Measurements from ENCODE around the gene RAB17.

The RAB17 gene

DNA sequence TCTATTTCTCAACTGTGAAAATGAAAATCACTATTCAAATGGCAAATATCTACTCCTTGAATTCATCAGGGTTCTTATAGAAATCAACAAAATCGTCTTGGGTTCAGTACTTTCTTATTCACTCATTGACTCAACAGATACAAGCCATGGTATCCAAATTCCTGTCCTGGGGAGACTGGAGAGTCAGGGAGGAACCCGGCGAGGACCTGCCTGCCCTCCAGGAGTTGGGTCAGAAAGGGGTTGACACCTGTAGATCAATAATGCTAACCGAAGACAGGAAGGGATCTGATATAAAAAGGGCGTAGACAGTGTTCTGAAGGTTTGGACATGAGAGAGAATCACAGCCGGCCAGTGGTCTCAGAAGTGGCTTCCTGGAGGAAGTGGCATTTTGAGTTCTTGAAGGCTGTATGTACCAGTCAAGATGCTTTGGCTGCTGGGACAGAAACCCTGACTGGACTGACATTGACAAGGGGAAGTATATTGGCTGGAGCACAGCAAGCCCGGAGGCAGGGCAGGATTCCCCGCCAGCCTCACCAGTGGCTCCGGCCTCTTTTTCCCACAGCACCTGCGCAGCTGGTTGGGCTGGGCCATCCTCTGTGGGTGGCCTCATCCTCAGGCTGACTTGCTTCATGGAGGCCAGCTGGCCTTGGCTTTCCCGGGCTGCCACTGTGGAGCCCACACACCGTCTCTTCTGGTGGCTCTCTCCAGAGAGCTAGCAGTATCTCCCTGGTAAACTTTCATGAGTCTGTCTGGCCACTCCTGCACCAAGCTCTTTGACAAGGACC, 39.9 kb upstream of the RAB17 start:
- no peak for TF ChIP-seq EZH2phosphoT487 (IDR thresholded peaks at IDR 0.05; ENCODE audit: low read length)
- TF ChIP-seq CTCF (IDR thresholded peaks at IDR 0.05; ENCODE audit: low read length): no peak
- no peak for TF ChIP-seq EZH2 (optimal IDR thresholded peaks at IDR 0.05; ENCODE audit: low read depth, low read length)

DNA sequence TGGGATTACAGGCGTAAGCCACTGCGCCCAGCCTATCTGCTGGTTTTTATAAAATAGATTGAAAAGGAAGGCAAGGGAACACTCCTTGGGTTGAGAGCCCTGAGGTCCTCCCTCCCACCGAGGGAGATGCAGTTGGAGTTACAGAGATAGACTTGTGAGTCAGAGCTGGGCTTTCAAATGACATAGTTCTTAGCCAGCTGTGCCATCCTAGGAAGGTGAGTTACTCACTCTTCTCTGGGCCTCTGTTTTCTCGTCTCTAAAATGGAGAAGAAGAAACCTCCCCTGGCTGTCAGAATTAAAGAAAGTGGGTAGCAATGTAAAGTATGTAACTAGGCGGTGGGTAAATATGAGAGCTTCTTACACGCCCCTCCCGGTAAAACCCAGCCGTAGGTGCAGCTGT, 39.2 kb upstream of the RAB17 start:
- H3K9ac ChIP-seq (ENCODE audit: low read length): no peak overlapping the region
- no peak overlapping the region for H3K4me3 ChIP-seq (ENCODE audit: low read length)
- H2AFZ ChIP-seq (ENCODE audit: low read length): no peak overlapping the region
- no peaks in the 10 kb centered on the region for H3K9me3 ChIP-seq (replicated peaks; ENCODE audit: insufficient read depth, low read length)
- no peak for DNase-seq
- H3K4me1 ChIP-seq (ENCODE audit: low read length): peaks cover 13% of the 10 kb centered on the region
- H3K36me3 ChIP-seq (replicated peaks; ENCODE audit: insufficient read depth, low read length): no peaks in the 10 kb centered on the region
- no peak overlapping the region for H3K4me2 ChIP-seq (ENCODE audit: low read depth, low read length)
- TF ChIP-seq EZH2 (optimal IDR thresholded peaks at IDR 0.05; ENCODE audit: low read depth, low read length) (no peak), CTCF (IDR thresholded peaks at IDR 0.05; ENCODE audit: low read length) (no peak), EZH2phosphoT487 (IDR thresholded peaks at IDR 0.05; ENCODE audit: low read length) (no peak)
- no peak overlapping the region for H3K27ac ChIP-seq (ENCODE audit: low read length)
- no peaks in the 10 kb centered on the region for H3K9me2 ChIP-seq (replicated peaks; ENCODE audit: insufficient read depth, low read length)
- H3K27me3 ChIP-seq (replicated peaks; ENCODE audit: insufficient read depth, low read length): no peaks in the 10 kb centered on the region; the same call in 1 of the 2 replicates
- H3F3A ChIP-seq (ENCODE audit: insufficient read depth, low read length): no peaks in the 10 kb centered on the region
- no peaks in the 10 kb centered on the region for H3K79me2 ChIP-seq (ENCODE audit: low read length)
- H4K20me1 ChIP-seq (ENCODE audit: insufficient read depth, low read length): no peaks in the 10 kb centered on the region

More for the DNA sequence above, 39.9 kb upstream of the RAB17 start:
- no peak for DNase-seq
- Histone ChIP-seq H3K4me1 (ENCODE audit: low read length) (peaks cover 12% of the 10 kb centered on the region), H3F3A (ENCODE audit: insufficient read depth, low read length) (no peaks in the 10 kb centered on the region), H2AFZ (ENCODE audit: low read length) (no peak overlapping the region), H4K20me1 (ENCODE audit: insufficient read depth, low read length) (no peaks in the 10 kb centered on the region), H3K4me3 (ENCODE audit: low read length) (no peak overlapping the region), H3K9ac (ENCODE audit: low read length) (no peak overlapping the region), H3K27ac (ENCODE audit: low read length) (no peak overlapping the region), H3K79me2 (ENCODE audit: low read length) (no peaks in the 10 kb centered on the region), H3K4me2 (ENCODE audit: low read depth, low read length) (no peak overlapping the region), H3K36me3 (replicated peaks; ENCODE audit: insufficient read depth, low read length) (no peaks in the 10 kb centered on the region), H3K27me3 (replicated peaks; ENCODE audit: insufficient read depth, low read length) (no peaks in the 10 kb centered on the region; the same call in 1 of the 2 replicates), H3K9me2 (replicated peaks; ENCODE audit: insufficient read depth, low read length) (no peaks in the 10 kb centered on the region), H3K9me3 (replicated peaks; ENCODE audit: insufficient read depth, low read length) (no peaks in the 10 kb centered on the region)

DNA sequence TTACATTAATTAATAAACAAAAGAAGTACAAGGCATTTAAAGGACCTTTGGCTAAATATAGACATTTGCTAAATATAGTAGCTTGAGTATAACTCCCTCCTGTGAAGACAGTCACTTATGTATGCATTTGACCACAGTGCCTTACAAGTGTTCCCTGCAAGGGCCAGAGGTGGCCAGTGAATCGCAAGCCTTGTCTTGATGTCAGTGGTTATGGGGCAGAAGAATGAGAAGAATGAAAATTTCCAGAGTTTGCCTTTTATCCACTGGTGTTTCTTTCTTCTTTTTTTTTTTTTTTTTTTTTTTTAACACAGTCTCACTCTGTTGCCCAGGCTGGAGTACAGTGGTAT, 38.6 kb upstream of the RAB17 start:
- no peak for DNase-seq
- Histone ChIP-seq H3K36me3 (replicated peaks; ENCODE audit: insufficient read depth, low read length) (no peaks in the 10 kb centered on the region), H3K9me2 (replicated peaks; ENCODE audit: insufficient read depth, low read length) (no peaks in the 10 kb centered on the region), H3K4me1 (ENCODE audit: low read length) (peaks cover 13% of the 10 kb centered on the region), H3K9me3 (replicated peaks; ENCODE audit: insufficient read depth, low read length) (no peaks in the 10 kb centered on the region), H3F3A (ENCODE audit: insufficient read depth, low read length) (no peaks in the 10 kb centered on the region), H3K4me2 (ENCODE audit: low read depth, low read length) (no peak overlapping the region), H3K27me3 (replicated peaks; ENCODE audit: insufficient read depth, low read length) (no peaks in the 10 kb centered on the region; the same call in 1 of the 2 replicates), H3K9ac (ENCODE audit: low read length) (no peak overlapping the region), H3K4me3 (ENCODE audit: low read length) (no peak overlapping the region), H3K79me2 (ENCODE audit: low read length) (no peaks in the 10 kb centered on the region), H4K20me1 (ENCODE audit: insufficient read depth, low read length) (no peaks in the 10 kb centered on the region), H3K27ac (ENCODE audit: low read length) (no peak overlapping the region), H2AFZ (ENCODE audit: low read length) (no peak overlapping the region)
- no peak for TF ChIP-seq CTCF (IDR thresholded peaks at IDR 0.05; ENCODE audit: low read length)
- no peak for TF ChIP-seq EZH2phosphoT487 (IDR thresholded peaks at IDR 0.05; ENCODE audit: low read length)
- no peak for TF ChIP-seq EZH2 (optimal IDR thresholded peaks at IDR 0.05; ENCODE audit: low read depth, low read length)
